Adipose tissue (tissue), 3 donors: ENCODE data around the gene FLNC. TPM values are rescaled to one million over a fixed set of nuclear protein-coding genes. Genes with fewer than 3 reads are reported as not detected.

Experiments used
- H3K27ac ChIP-seq: one replicate; pipeline ENCODE4 v1.5.1; 2013; ENCODE audit warnings: low read depth, low read length
- WGBS, 3 donors: extraction: QIAGEN DNeasy Blood & Tissue Kit; methylation state at CpG; one replicate each; pipeline ENCODE4 v1.1.7; 2013; 5-methylcytosine and 5-hydroxymethylcytosine counted together
- polyA plus RNA-seq, 3 donors: library from polyadenylated mRNA; stranded (reverse); fragments of 200-250 nt; gene quantifications; one replicate each; pipeline ENCODE4 v1.2.3, GENCODE V29; 2013
- donor health status: healthy with polysubstance abuse.
- donor health status: Bipolar disorder and iron deficiency.
- donor health status: healthy.

FLNC gene
- polyA plus RNA-seq, 3 donors: 5.8 to 9.3 (median 7.3) TPM

DNA sequence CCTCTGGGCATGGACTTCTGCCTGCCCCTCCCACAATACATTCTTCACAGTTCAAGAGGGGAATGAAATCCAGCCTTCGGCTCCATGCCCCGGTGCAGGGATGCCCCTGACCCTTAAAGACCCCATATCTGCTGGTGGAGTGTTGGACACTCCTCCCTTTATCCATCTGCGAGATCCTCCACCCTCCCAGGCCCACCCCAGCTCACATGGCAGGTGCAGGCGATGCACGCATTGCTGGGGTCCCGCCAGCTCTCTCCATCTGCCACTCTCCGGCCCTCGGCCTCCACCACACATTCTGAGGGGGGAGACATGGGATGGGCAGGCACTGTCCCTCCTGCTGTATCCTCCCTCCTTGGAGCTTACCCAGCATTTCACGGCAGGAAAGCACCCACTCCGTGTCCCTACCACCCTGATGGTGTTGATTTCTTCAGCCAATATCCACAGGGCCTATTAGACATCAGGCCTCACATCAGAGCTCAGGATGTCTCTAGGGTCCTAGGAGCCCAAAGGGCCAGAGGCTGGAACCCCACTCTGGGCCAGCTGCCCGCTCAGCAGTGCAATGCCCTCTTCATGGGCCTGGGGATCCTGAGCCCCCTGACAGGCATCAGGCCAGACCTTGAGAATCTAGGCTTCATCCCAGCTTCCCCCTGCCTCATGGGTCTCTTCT, 50.7 kb downstream of the FLNC start:
- no peak overlapping the region for H3K27ac ChIP-seq
- 72 to 87% (median 78%) methylated on average over 11 of the region's 11 CpGs for WGBS, 3 donors

DNA sequence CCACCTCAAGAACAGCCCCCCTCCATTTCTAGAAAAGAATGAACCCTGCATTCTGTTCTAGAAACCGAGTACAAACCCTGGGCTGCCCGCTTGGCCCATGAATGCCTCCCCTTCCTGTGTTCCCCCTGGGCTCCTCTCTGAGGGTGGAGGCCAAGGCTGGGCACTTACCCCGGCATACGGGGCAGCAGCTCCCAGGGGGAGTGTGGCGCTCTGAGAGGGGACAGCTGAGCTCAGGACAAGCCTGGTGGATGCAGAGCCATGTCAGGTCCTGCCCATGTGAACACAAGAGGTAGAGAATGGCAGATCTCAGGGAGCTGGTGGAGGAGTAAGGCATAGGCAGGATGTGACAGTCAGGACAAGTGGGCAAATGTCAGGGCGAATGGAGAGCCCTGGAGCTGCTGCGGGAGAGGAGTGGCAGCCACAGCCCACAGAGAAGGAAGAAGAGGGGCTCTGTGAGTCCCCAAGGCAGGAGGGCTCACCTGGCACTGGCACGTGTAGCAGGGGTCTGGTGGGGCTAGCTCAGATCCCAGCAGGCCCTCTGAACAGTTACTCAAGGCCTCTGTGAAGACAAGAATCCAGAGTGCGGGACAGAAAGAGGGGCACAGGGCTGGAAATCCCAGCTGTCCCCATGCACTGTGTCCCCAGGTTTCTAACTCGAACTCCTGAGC, 51.4 kb downstream of the FLNC start:
- WGBS, 3 donors: 84 to 87% (median 85%) methylated on average over 10 of the region's 10 CpGs
- no peak overlapping the region for H3K27ac ChIP-seq

DNA sequence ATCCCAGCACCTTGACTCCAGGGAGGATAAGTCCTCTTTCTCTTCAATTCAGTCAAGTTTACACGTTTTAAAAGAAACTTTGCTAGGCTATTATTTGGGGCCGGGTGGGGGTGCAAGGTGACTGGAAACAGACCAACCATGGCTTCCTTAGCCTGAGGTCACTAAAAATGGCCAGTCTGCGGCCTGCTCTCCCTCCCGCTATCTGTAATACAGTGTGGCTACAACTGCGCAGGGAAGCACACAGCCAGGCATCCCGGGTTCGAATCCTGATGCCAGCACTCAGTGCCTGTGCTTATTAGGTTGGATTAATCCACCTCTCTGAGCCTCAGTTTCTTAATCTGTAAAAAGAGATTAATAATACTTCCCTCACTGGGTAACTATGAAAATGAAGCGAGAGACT, 51.9 kb downstream of the FLNC start:
- no peak overlapping the region for H3K27ac ChIP-seq
- 81 to 89% (median 88%) methylated on average over 8 of the region's 8 CpGs for WGBS, 3 donors

DNA sequence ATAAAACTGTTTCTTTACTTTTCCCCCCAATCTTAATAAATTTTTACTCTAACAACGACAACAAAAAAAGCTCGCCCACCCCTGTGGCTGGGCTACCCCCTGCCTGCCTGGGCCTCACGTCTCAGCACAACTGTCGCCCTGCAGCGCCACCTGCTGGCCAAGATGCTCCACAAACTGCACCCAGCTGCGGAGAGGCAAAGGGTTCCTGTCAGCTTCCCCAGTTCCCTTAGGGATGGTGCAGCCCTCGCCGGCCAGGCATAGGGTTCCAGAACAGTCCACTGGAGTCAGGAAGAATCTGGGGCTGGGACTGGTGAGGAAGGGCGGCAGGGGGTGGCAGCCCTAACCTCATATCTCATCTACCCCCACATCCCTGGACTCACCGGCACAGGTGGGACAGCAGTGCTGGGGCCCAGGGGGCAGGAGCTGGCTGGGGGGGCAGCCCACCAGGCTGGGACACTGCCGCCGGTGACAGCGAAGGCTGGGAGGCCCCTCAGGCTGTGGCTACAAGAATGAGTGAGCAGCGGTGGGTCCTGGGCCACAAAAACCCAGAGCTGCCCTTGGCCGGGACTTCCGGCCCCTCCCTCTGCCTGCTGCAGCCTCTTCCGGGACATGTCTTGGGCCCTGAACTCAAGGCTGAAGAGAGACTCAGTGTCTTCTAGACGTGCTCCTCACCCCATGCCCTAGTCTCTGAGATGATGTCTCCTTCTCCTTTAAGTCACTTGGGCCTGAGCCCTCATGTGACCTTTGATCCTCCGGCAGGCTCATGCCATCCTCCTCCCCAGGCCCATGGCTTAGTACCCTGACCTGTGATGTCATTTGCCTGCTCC, 53.6 kb downstream of the FLNC start:
- no peak overlapping the region for H3K27ac ChIP-seq
- WGBS, 3 donors: 40 to 44% (median 40%) methylated on average over 19 of the region's 19 CpGs

DNA sequence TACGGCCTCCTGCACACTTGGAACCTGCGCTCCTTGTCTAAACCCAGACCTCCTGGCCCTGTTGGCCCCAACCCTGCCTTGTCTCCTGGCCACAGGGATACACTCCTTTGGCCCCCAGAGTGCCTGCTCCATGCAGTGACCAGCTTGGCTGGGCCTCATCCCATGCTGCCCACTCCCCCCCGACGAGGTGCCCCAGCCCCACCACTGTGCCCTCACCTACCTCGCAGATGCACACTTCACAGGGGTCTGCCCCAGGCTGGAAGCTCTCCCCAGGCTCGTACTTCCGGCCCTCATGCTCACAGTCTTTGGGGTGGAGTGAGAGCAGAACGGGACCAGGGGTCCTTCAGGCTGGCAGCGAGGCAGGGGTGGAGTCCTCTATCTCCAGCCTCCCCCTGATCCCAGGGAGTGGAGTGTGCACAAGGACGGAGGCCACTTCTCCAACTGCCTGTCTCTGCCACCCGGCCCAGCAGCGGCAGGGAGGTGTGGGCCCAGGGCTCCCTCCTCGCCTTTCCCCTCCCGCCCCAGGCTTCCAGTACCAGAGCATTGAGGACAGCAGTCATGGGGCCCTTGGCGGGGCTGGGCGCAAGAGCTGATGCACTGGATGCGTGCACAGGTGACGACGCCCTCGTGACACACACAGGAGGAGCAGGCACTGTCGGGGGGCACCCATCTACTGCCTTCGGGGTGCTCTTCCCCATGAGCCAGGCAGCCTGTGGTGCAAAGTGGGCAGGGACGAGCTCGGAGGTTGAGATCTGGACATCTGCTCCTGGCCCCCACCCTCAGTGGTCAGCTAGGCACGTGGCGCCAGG, 54.6 kb downstream of the FLNC start:
- 82 to 84% (median 84%) methylated on average over 25 to 26 of the region's 26 CpGs for WGBS, 3 donors

DNA sequence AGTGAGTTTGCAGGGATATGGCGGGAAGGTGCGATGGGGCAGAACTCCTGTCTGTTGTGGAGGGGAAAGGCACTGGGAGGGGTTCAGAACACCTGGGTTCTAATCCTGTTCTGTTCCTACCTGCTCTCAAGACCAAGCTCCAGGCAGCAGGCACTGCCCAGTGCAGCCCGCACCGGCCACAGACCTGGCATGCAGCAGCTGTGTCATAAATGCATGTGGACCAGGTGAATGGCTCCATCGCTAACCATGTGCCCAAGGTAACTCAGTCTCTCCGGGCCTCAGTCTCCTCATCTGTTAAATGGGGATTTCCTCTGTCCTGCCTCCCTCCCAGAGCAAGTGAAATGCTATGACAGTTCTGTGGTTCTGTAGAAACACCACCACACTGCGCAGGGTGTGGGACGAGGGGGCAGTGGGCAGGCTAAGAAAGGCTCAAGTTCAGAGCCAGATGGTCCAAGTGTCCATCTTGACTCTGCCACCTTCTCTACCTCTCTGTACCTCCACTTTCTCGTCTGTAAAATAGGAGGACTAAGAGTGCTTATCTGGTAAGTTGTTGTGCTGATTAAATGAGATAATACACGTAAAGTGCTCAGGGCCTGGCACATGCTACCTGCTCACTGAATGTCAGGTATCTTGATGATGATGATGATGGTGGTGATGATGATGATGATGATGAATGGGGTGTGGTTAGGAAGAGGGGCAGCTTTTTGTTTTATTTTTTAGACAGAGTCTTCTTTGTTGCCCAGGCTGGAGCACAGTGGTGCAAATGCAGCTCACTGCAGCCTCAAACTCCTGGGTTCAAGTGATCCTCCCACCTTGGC, 55.4 kb downstream of the FLNC start:
- 87 to 94% (median 90%) methylated on average over 10 of the region's 10 CpGs for WGBS, 3 donors
- no peak overlapping the region for H3K27ac ChIP-seq

More for the DNA sequence above, 54.6 kb downstream of the FLNC start:
- H3K27ac ChIP-seq: no peak overlapping the region

DNA sequence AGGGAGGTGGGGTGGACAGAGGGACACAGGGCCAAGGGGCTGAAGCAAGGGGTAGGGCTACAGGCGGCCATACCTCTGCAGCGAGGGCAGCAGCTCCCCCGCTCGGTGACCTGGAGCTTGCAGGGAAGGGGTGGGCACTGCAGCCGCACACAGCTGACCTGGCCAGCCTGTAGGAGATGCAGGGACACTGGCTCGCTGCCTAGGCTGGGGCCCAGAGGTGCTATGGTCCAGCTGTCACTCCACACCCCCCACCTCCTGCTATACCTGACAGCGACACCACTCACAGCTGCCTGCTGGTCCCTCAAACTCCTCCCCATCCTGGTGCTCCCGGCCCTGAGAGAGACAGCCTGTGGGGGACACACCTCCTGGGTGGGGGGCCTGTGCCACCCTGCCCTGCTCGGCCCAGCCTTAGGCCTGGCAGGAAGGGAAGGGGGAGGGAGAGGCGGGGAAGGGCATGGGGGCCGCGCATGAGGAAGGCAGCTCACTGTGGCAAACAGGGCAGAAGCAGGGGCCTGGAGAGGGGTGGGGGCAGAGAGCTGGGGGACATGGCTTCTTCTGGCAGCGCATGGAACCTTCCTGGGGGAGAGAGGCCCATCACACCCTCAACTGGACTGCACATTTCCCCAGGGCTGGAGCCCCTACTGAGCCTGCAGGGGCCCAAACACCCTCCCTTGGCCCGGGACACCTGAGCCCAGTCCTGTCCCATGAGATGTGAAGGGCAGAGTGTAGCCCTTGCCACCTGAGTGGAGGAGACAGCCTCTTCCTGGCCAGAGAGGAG, 56.4 kb downstream of the FLNC start:
- no peak overlapping the region for H3K27ac ChIP-seq
- 60 to 74% (median 67%) methylated on average over 10 to 14 of the region's 14 CpGs for WGBS, 3 donors

DNA sequence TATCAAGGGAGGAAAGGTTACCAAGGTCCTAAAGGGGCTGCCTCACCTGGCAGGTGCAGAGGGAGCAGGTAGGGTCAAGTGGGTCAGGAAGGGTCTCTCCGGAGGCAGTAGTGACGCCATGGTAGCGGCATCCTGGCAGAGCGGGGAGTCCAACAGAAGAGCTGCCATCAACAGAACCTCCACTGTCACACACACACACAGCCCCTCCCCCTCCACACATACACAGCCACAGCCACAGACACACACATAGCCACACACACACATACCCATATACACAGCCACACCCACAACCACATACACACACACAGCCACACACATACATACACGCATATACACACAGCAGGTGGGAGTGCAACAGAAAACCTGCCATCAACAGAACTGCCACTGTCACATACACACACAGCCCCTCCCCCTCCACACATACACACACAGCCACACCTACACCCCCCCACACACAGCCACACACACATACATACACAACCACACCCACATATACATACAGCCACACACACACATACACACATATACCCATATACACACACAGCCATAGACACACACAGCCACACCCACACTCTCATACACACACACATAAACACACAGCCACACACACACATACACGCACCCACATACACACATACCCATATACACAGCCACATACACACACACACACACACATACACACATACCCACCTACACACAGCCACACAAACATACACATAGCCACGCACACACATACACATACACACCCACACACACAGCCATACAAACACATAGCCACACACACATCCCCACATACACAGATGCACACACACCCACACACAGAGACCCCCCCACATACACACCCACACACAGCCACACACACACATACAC, 57.2 kb downstream of the FLNC start:
- WGBS, 3 donors: 78 to 87% (median 80%) methylated on average over 6 to 7 of the region's 7 CpGs
- no peak overlapping the region for H3K27ac ChIP-seq

DNA sequence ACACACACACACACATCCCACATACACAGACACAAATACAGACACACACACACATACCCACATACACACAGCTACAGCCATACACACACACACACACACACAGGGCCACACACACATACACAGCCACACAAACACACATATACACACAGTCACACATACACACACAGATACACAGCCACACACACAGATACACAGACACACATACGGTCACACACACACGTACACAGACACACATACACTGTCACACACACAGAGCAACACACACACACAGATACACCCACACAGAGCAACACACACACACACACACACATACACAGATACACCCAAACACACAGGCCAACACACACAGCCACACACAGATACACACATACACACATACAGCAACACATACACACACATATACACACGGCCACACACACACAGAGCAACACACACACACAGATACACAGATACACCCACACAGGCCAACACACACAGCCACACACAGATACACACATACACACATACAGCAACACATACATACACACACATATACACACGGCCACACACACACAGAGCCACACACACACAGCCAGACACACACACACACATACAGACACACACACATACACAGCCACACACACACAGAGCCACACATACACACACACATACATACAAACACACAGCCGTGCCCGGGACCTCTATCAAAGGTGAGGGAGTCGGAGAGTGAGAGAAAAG, 58.0 kb downstream of the FLNC start:
- no peak overlapping the region for H3K27ac ChIP-seq
- WGBS, 3 donors: 80 to 91% (median 89%) methylated on average over 7 of the region's 7 CpGs

DNA sequence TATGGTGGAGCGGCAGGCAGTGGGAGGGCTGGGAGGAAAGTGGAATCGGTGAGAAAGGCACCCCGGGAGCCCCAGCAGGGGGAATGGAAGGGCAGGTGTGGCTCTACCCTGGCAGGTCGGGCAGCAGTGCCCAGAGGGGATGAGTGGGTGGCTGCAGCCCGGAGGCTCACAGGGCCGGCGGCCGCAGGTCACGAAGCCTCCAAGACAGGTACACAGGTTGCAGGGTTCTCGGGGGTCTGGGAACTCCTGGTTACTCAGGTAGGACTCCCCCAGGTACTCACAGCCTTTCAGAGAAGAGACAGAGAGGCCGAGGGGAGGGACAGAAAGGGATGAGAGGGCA, 58.5 kb downstream of the FLNC start:
- 79 to 91% (median 84%) methylated on average over 8 to 11 of the region's 11 CpGs for WGBS, 3 donors
- H3K27ac ChIP-seq: no peak overlapping the region

DNA sequence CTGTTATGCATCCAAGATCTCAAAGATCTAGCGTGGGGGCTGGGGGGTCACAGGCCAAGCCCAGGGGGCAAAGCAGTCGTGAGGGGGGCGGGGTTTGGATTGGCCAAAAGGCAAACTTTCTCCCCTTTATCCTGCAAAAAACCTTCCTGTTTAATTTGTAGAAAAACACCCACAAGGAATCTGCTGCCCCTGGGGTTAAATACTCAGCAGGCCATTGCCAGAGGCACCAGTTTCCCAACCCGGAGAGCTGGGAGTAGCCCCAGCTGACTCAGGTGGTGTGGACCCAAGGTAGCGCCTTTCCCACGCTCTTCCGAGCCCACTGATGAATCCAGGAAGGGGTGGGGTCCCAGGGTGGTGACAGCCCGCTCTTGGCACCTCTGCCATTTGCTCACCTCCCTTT, 58.9 kb downstream of the FLNC start:
- no peak overlapping the region for H3K27ac ChIP-seq
- 53 to 72% (median 67%) methylated on average over 8 of the region's 8 CpGs for WGBS, 3 donors

DNA sequence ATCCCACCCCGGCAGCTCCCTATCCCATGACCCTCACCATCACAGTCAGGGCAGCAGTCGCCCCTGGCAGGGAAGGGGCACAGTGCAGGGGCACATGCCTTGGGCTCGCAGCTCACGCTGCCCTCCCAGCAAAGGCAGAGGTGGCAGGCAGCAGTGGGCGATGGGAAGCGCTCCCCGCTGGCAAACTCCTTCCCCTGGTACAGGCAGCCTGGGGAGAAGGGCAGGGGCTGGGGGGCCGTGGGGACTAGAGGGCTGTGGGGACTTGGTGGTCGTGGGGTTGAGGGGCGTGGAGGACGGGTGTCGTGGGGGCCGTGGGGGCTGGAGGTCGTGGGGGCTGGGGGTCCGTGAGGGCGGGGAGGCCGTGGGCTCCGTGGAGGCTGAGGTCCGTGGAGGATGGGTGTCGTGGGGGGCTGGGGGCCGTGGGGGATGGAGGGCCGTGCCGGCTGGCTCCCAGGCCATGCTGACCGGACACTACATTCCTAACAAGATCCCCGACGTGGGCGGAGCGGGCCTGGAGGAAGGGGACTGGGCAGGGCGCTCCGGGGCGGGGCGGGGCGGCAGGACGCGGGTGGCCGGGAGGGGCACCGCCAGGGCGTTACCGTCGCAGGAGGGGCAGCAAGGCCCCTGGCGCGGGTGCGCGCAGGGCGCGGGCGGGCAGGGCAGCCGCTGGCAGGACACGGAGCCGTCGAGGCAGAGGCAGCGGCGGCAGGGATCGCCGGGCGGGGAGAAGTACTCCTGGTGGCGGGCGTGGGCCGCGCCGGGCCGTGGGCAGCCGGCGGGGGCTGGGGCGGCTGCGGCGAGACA, 60.3 kb downstream of the FLNC start:
- WGBS, 3 donors: 33 to 37% (median 34%) methylated on average over 24 to 66 of the region's 67 CpGs
- H3K27ac ChIP-seq: no peak overlapping the region

DNA sequence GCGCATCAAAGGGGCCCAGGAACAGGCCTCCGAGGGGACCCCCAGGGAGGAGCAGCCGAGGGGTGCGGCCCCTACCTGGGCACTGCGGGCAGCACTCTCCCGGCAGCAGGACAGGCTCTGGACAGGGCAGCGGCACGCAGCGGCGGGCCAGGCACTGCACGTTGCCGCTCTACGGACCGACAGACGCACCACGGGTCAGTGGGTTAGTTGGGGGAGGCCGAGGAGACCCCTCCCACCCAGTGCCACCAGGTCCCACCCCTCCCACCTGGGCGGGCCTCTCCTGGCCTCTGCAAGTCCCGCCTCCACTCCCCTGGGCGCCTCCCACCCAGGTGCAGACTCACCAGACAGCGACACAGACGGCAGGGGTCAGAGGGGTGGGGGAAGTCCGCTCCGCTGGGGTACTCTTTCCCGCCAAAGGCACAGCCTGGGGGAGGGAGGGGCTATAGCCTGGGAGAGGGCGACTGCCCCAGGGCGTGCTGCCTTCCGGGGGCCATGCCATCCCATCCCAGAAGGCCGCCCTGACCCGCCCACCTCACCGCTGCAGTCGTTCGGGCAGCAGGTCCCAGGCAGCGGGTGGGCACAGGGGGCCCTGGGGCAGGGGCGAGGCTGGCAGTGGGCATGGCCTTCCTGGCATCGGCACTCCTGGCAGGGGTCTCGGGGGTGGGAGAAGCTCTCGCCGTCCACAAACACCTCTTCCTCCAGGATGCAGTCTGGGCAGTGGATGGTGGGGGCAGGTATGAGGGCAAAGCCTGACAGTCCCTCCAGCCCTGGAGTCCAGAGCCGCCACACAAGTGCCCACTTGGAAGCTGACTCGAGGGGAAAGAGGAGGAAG, 61.1 kb downstream of the FLNC start:
- no peak overlapping the region for H3K27ac ChIP-seq
- 33 to 54% (median 40%) methylated on average over 30 to 41 of the region's 41 CpGs for WGBS, 3 donors

DNA sequence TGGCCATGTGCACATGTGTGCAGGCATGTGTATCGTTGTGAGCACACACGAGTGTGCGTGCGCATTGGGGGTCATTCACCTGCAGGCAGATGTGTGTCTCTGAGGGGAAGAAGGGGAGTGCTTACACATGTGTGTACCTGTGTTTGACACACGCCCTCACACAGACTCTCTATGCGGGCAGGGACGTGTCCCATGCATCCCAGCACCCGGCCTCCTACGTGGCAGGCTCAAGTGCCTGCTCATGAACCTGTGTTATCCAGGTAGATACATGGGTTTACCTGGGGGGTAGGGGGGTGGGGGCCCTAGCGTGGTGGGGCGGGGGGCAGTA, 61.7 kb downstream of the FLNC start:
- no peak overlapping the region for H3K27ac ChIP-seq
- WGBS, 3 donors: 84 to 90% (median 85%) methylated on average over 11 of the region's 11 CpGs
